Ishikawa (cell line): Measurements from ENCODE around the gene USP49.
A peak's percentile ranks its signal among the peaks of the same experiment; 100 is the strongest.

ENCODE experiments used
- CEBPB ChIP-seq: IDR thresholded peaks from 2 replicates; pipeline ENCODE4 v1.6.1; 2012
- CREB1 ChIP-seq: IDR thresholded peaks from 2 replicates; pipeline ENCODE4 v1.6.1; 2012; ENCODE audit warnings: low read depth
- EGR1 ChIP-seq: IDR thresholded peaks from 2 replicates; pipeline ENCODE4 v1.6.1; 2012
- EP300 ChIP-seq: IDR thresholded peaks from 2 replicates; pipeline ENCODE4 v1.6.1; 2012; ENCODE audit warnings: borderline replicate concordance
- FOXM1 ChIP-seq: IDR thresholded peaks from 2 replicates; pipeline ENCODE4 v1.6.1; 2012; ENCODE audit warnings: low read depth, borderline replicate concordance
- NFIC ChIP-seq: IDR thresholded peaks from 2 replicates; pipeline ENCODE4 v1.6.1; 2012
- RAD21 ChIP-seq: IDR thresholded peaks from 2 replicates; pipeline ENCODE4 v1.6.1; 2012; ENCODE audit warnings: low read depth
- REST ChIP-seq: IDR thresholded peaks from 2 replicates; pipeline ENCODE4 v1.6.1; 2012; ENCODE audit warnings: low read depth, mild to moderate bottlenecking
- TAF1 ChIP-seq: IDR thresholded peaks from 2 replicates; pipeline ENCODE4 v1.6.1; 2012; ENCODE audit warnings: low read depth, mild to moderate bottlenecking
- TCF12 ChIP-seq: IDR thresholded peaks from 2 replicates; pipeline ENCODE4 v1.6.1; 2012; ENCODE audit warnings: low read depth
- TEAD4 ChIP-seq: IDR thresholded peaks from 2 replicates; pipeline ENCODE4 v1.6.1; 2012
- YY1 ChIP-seq: IDR thresholded peaks from 2 replicates; pipeline ENCODE4 v1.6.1; 2012; ENCODE audit warnings: low read depth
- ZBTB7A ChIP-seq: IDR thresholded peaks from 2 replicates; pipeline ENCODE4 v1.6.1; 2012; ENCODE audit warnings: low read depth
- TF ChIP-seq, protein P1 (sequence below): IDR thresholded peaks from 2 replicates; pipeline ENCODE4 v1.6.1; 2012
- TF ChIP-seq, protein P2 (sequence below): IDR thresholded peaks from 2 replicates; pipeline ENCODE4 v1.6.1; 2012

Gene USP49

DNA sequence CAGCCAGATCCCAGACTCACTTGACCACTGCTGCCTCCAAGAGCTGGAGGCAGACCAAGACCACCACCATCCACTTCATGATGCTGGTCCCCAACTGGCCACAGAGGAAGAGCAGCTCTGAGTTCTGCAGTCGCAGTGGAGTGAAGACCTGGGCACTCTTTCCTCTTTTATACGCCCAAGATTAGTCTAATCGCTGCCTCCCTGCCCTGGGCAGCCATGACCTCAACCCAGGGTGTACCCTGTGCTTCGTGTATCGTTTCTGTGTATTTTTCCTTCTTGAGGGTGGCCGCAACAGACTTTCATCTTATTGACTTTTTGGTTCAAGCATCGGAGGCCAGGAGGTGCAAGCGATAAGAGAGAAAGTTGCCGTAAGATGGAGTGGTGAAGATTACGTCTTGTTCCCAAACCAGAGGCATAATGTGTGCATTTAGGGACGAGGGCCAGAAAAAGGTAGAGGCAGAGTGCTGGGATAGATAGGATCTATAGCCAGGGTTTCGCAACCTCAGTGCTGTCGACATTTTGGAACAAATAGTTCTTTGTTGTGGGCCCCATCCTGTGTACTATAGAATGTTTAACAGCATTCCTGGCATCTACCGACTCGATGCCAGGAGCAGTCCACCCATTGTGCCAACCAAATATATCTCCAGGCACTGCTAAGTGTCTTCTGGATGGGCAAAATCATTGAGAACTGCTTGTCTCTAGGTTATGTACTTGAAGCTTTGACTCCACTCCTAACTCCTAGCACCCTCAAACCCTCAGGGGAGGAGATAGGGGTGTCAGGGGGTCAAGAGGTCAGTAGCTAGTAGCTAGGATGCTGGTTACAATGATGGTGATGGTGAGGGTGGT lies 147.7 kb downstream of the USP49 start, which contains the start of gene PGC:
Gene PGC (minus strand): TSS at position 142 of the 846 bp plus-strand sequence. CDS start 63 bp downstream, at position 79.
- TF ChIP-seq REST (no peak), CEBPB (peak; percentile 78), TCF12 (no peak), EGR1 (no peak)
- TF ChIP-seq, protein P1, sequence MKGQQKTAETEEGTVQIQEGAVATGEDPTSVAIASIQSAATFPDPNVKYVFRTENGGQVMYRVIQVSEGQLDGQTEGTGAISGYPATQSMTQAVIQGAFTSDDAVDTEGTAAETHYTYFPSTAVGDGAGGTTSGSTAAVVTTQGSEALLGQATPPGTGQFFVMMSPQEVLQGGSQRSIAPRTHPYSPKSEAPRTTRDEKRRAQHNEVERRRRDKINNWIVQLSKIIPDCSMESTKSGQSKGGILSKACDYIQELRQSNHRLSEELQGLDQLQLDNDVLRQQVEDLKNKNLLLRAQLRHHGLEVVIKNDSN = no peak

DNA sequence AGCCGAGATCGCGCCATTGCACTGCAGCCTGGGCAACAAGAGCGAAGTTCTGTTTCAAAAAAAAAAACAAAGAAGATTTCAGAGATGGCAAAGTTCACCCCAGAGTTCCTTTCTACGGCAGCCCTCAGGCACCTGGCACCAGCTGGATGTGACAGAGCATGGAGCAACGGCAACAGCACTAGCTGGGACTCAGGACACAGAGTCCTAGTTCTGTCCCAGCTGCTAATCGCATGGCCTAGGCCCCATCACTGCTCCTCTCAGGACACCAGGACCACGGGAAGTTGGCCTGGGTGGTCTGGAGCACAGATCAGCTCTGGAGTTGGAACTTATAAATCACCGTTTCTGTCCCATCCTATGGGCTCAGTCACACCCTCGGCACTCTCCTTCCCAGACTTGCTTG lies 149.1 kb downstream of the USP49 start:
- TF ChIP-seq, protein P1 = no peak
- no peak for TF ChIP-seq NFIC

DNA sequence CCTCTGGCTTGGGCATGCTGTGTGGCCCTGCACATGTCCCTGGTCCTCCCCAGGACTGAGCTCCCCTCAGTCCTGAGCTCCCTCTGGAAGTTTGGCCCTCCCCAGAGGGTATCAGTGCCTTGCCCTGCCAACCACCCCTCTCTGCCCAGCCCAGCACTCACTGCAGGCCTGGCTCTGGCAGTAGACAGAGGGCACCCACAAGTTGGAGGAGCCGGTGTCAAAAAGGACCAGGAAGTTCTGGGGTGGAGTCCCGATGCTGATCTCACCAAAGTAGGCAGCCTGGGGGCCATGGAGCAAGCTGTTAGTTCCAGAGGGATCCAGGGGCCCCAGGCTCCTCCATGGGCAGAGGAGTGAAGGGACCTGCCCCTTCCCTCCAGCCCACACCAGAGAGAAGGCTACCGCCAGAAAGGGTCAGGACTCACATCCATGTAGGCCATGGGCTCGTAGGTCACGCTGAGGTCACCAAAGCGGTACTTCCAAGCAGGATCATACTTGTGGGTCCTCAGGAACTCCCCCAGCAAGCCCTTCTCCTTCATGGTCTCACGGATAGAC lies 150.9 kb downstream of the USP49 start:
- TF ChIP-seq TCF12 = no peak
- TF ChIP-seq EGR1 = no peak
- TF ChIP-seq YY1 = no peak
- TF ChIP-seq TEAD4 = no peak
- TF ChIP-seq TAF1 = no peak
- TF ChIP-seq ZBTB7A = no peak
- TF ChIP-seq NFIC = no peak
- TF ChIP-seq, protein P2, sequence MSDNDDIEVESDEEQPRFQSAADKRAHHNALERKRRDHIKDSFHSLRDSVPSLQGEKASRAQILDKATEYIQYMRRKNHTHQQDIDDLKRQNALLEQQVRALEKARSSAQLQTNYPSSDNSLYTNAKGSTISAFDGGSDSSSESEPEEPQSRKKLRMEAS = no peak
- TF ChIP-seq REST = no peak
- TF ChIP-seq RAD21 = no peak
- no peak for TF ChIP-seq CEBPB
- no peak for TF ChIP-seq CREB1
- TF ChIP-seq FOXM1 = no peak
- TF ChIP-seq, protein P1 = no peak
- no peak for TF ChIP-seq EP300

DNA sequence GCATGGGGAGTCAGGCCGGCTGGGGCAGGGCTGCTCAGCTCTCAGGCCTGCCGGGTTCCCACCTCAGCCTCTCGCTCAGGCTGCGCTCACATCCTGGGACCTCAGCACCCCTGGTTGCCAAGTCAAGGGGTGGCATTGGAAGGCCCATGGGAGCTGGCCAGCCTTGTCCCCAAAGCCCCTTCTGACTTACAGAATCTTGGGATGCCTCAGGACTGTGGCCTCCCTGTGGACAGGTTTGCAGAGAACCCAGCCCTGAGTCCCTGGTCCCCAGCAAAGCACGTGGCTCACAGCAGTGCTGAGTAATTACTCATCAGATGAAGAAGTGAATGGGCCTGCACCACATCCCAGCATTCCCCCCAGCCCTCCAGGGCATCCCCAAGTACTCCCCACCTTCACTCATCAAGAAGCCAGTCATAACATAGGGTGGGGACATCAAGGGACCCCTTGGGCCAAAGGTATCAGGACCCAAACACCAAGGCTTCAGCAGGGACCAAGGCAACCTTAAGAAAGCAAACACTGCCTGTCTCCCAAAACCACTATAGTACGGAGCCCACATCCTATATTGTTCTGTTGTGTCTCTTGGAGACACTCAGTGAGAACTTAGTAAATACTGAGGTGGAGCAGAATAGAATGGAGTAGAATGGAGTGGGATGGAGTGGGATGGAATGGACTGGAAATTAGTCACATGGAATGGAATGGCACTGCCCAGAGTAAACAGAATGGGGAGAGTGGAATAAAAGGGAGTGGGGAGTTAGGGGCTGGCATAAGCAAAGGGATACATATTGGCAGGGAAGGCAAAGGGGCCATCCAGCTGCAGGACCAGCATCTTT lies 151.6 kb downstream of the USP49 start:
- TF ChIP-seq YY1 (no peak), CEBPB (no peak), EP300 (no peak), ZBTB7A (no peak), REST (no peak)
